Activated CD4-positive, alpha-beta T cell treated with anti-CD3 and anti-CD28 coated beads, Interleukin-2, amount 10 ng/mL, durations not matched to agents 24 days and 14 days (primary cell): ENCODE data around the gene RPIA. TPM values are rescaled to one million over a fixed set of nuclear protein-coding genes. Genes with fewer than 3 reads are reported as not detected.

ENCODE experiments used
- DNase-seq: peaks from one replicate; pipeline ENCODE4 v3.0.0; 2022
- H3K27ac Mint-ChIP-seq: one replicate; pipeline ENCODE4 v1.8.0; 2022; ENCODE audit warnings: mild to moderate bottlenecking, mixed read lengths
- H3K27me3 Mint-ChIP-seq: one replicate; pipeline ENCODE4 v1.8.0; 2022; ENCODE audit warnings: mixed read lengths
- H3K36me3 Mint-ChIP-seq: one replicate; pipeline ENCODE4 v1.8.0; 2022; ENCODE audit warnings: low read depth, mild to moderate bottlenecking, mixed read lengths
- H3K4me1 Mint-ChIP-seq: one replicate; pipeline ENCODE4 v1.8.0; 2021; ENCODE audit warnings: mixed read lengths
- H3K4me3 Mint-ChIP-seq: one replicate; pipeline ENCODE4 v1.8.0; 2022; ENCODE audit warnings: mild to moderate bottlenecking, moderate library complexity, mixed read lengths
- H3K9me3 Mint-ChIP-seq: one replicate; pipeline ENCODE4 v1.8.0; 2021; ENCODE audit warnings: mixed read lengths
- intact Hi-C: fragments of 100-400 bp; cut with micrococcal nuclease; formaldehyde crosslinking; loops from one replicate; pipeline ENCODE4 v1.15.1; 2023
- total RNA-seq: library from RNA; stranded (reverse); gene quantifications from 2 replicates; pipeline ENCODE4 v1.2.3, GENCODE V29; 2022

The RPIA gene
- total RNA-seq, 1 donor from 2014 or later = 80.6 TPM

- Mint-ChIP-seq H3K9me3 (no peaks in the 10 kb centered on the region), H3K4me1 (no peaks in the 10 kb centered on the region), H3K27me3 (peaks cover 3% of the 10 kb centered on the region), H3K36me3 (no peaks in the 10 kb centered on the region), H3K27ac (no peak overlapping the region), H3K4me3 (no peak overlapping the region)
- intact Hi-C loops = loop anchor here (1.0 kb wide), 1 partner anchor 43 kb away; no protein-coding TSS in a partner anchor
- DNase-seq = peak; percentile 79
These were observed 21.8 kb upstream of the RPIA start for GRCh38 chr2:88669482-88670214.

GRCh38 chr2:88671786-88672427 is 19.6 kb upstream of the RPIA start:
- H3K27me3 Mint-ChIP-seq = peaks cover 3% of the 10 kb centered on the region
- H3K4me1 Mint-ChIP-seq = no peaks in the 10 kb centered on the region
- peak; percentile 78 for DNase-seq
- no peaks in the 10 kb centered on the region for H3K9me3 Mint-ChIP-seq
- no peak overlapping the region for H3K4me3 Mint-ChIP-seq
- H3K27ac Mint-ChIP-seq = no peak overlapping the region
- intact Hi-C loops = loop anchor here (1.0 kb wide), 1 partner anchor 81 kb away; no protein-coding TSS in a partner anchor
- no peaks in the 10 kb centered on the region for H3K36me3 Mint-ChIP-seq

GRCh38 chr2:88673363-88673762 is 18.1 kb upstream of the RPIA start:
- Mint-ChIP-seq H3K36me3 (no peaks in the 10 kb centered on the region), H3K4me1 (no peaks in the 10 kb centered on the region), H3K27ac (no peak overlapping the region), H3K9me3 (no peaks in the 10 kb centered on the region), H3K27me3 (peaks cover 3% of the 10 kb centered on the region), H3K4me3 (no peak overlapping the region)
- intact Hi-C loops = no loop called here
- no peak for DNase-seq

GRCh38 chr2:88680266-88680902 is 11.1 kb upstream of the RPIA start:
- peaks cover 14% of the 10 kb centered on the region for H3K9me3 Mint-ChIP-seq
- intact Hi-C loops = no loop called here
- H3K27ac Mint-ChIP-seq = no peak overlapping the region
- H3K4me3 Mint-ChIP-seq = no peak overlapping the region
- peaks cover 3% of the 10 kb centered on the region for H3K36me3 Mint-ChIP-seq
- H3K27me3 Mint-ChIP-seq = no peaks in the 10 kb centered on the region
- H3K4me1 Mint-ChIP-seq = no peaks in the 10 kb centered on the region
- DNase-seq = no peak

- Mint-ChIP-seq H3K36me3 (peaks cover 3% of the 10 kb centered on the region), H3K27ac (no peak overlapping the region), H3K4me1 (no peaks in the 10 kb centered on the region), H3K9me3 (peaks cover 14% of the 10 kb centered on the region), H3K27me3 (no peaks in the 10 kb centered on the region), H3K4me3 (no peak overlapping the region)
- intact Hi-C loops = no loop called here
- DNase-seq = no peak
These were observed 10.6 kb upstream of the RPIA start for GRCh38 chr2:88680916-88681315.

- peaks cover 3% of the 10 kb centered on the region for H3K36me3 Mint-ChIP-seq
- intact Hi-C loops = no loop called here
- H3K4me1 Mint-ChIP-seq = no peaks in the 10 kb centered on the region
- H3K27me3 Mint-ChIP-seq = no peaks in the 10 kb centered on the region
- peaks cover 14% of the 10 kb centered on the region for H3K9me3 Mint-ChIP-seq
- no peak overlapping the region for H3K4me3 Mint-ChIP-seq
- no peak overlapping the region for H3K27ac Mint-ChIP-seq
- no peak for DNase-seq
These were observed 8.1 kb upstream of the RPIA start for GRCh38 chr2:88683160-88684021.

- Mint-ChIP-seq H3K27me3 (no peaks in the 10 kb centered on the region), H3K36me3 (peaks cover 3% of the 10 kb centered on the region), H3K27ac (no peak overlapping the region), H3K4me1 (peaks cover 2% of the 10 kb centered on the region), H3K9me3 (peaks cover 14% of the 10 kb centered on the region), H3K4me3 (no peak overlapping the region)
- intact Hi-C loops = no loop called here
- DNase-seq = no peak
These were observed 7.0 kb upstream of the RPIA start for GRCh38 chr2:88684519-88684918.

- Mint-ChIP-seq H3K27ac (no peak overlapping the region), H3K9me3 (peaks cover 14% of the 10 kb centered on the region), H3K36me3 (peaks cover 3% of the 10 kb centered on the region), H3K27me3 (no peaks in the 10 kb centered on the region), H3K4me3 (no peak overlapping the region), H3K4me1 (peaks cover 19% of the 10 kb centered on the region)
- intact Hi-C loops = no loop called here
- no peak for DNase-seq
These were observed 5.2 kb upstream of the RPIA start for GRCh38 chr2:88686320-88686719.

- H3K9me3 Mint-ChIP-seq = peaks cover 14% of the 10 kb centered on the region
- H3K27me3 Mint-ChIP-seq = no peaks in the 10 kb centered on the region
- intact Hi-C loops = no loop called here
- DNase-seq = no peak
- H3K4me1 Mint-ChIP-seq = peaks cover 26% of the 10 kb centered on the region
- no peak overlapping the region for H3K27ac Mint-ChIP-seq
- no peak overlapping the region for H3K4me3 Mint-ChIP-seq
- H3K36me3 Mint-ChIP-seq = peaks cover 3% of the 10 kb centered on the region
These were observed 4.1 kb upstream of the RPIA start for GRCh38 chr2:88687384-88687783.

GRCh38 chr2:88690591-88691338 is 708 bp upstream of the RPIA start:
- peak overlapping the region; percentile 97 for H3K27ac Mint-ChIP-seq
- peak; percentile 86 for DNase-seq
- no peaks in the 10 kb centered on the region for H3K27me3 Mint-ChIP-seq
- H3K36me3 Mint-ChIP-seq = peaks cover 6% of the 10 kb centered on the region
- intact Hi-C loops = loop anchor here (1.0 to 2.0 kb wide), 4 partner anchors 52 to 90 kb away; partner anchors contain the start of gene EIF2AK3
- H3K4me1 Mint-ChIP-seq = peaks cover 45% of the 10 kb centered on the region
- no peaks in the 10 kb centered on the region for H3K9me3 Mint-ChIP-seq
- H3K4me3 Mint-ChIP-seq = peak overlapping the region; percentile 99

- Mint-ChIP-seq H3K9me3 (no peaks in the 10 kb centered on the region), H3K27ac (peak overlapping the region; percentile 97), H3K27me3 (no peaks in the 10 kb centered on the region), H3K36me3 (peaks cover 6% of the 10 kb centered on the region), H3K4me1 (peaks cover 47% of the 10 kb centered on the region), H3K4me3 (peak overlapping the region; percentile 99)
- intact Hi-C loops = no loop called here
- peak; percentile 83 for DNase-seq
These were observed 714 bp downstream of the RPIA start for GRCh38 chr2:88692187-88692586.

- H3K36me3 Mint-ChIP-seq = peaks cover 12% of the 10 kb centered on the region
- H3K9me3 Mint-ChIP-seq = no peaks in the 10 kb centered on the region
- H3K4me1 Mint-ChIP-seq = peaks cover 57% of the 10 kb centered on the region
- H3K27me3 Mint-ChIP-seq = no peaks in the 10 kb centered on the region
- no peak for DNase-seq
- no peak overlapping the region for H3K27ac Mint-ChIP-seq
- intact Hi-C loops = no loop called here
- H3K4me3 Mint-ChIP-seq = no peak overlapping the region
These were observed 2.5 kb downstream of the RPIA start for GRCh38 chr2:88693911-88694414.

- intact Hi-C loops = no loop called here
- peaks cover 38% of the 10 kb centered on the region for H3K4me1 Mint-ChIP-seq
- H3K27ac Mint-ChIP-seq = no peak overlapping the region
- H3K36me3 Mint-ChIP-seq = peaks cover 30% of the 10 kb centered on the region
- DNase-seq = no peak
- no peaks in the 10 kb centered on the region for H3K27me3 Mint-ChIP-seq
- no peak overlapping the region for H3K4me3 Mint-ChIP-seq
- no peaks in the 10 kb centered on the region for H3K9me3 Mint-ChIP-seq
These were observed 5.1 kb downstream of the RPIA start for GRCh38 chr2:88696611-88697010.
